SK-N-SH treated with all-trans-retinoic acid at 6 μM for 48 hours (cell line): ENCODE results near the gene VSNL1.

Experiments
- OSR1 ChIP-seq: fragments of 250-450 bp; sonication (Bioruptor Pico); IDR thresholded peaks from 2 replicates; pipeline ENCODE4 v1.8.0; 2022; ENCODE audit warnings: moderate library complexity, mild to moderate bottlenecking, inconsistent platforms
- PPARA ChIP-seq: fragments of 250-450 bp; sonication (Bioruptor Pico); IDR thresholded peaks from 2 replicates; pipeline ENCODE4 v1.5.0; 2020; ENCODE audit warnings: mild to moderate bottlenecking, borderline replicate concordance
- SNAI2 ChIP-seq: fragments of 250-450 bp; sonication (Bioruptor Pico); IDR thresholded peaks from 2 replicates; pipeline ENCODE4 v1.5.0; 2020; ENCODE audit warnings: mild to moderate bottlenecking, moderate library complexity
- TCF4 ChIP-seq: fragments of 250-450 bp; sonication (Bioruptor Pico); IDR thresholded peaks from 2 replicates; pipeline ENCODE4 v1.8.0; 2021; ENCODE audit warnings: mild to moderate bottlenecking, moderate library complexity, borderline replicate concordance
- ZFP30 ChIP-seq: fragments of 450-650 bp; formaldehyde crosslinking; IDR thresholded peaks from 2 replicates; pipeline ENCODE4 v1.5.0; 2022; ENCODE audit warnings: mild to moderate bottlenecking, moderate library complexity
- ZNF8 ChIP-seq: fragments of 450-650 bp; formaldehyde crosslinking; IDR thresholded peaks from 2 replicates; pipeline ENCODE4 v1.5.0; 2020; ENCODE audit warnings: mild to moderate bottlenecking, moderate library complexity
- TF ChIP-seq, protein P1 (sequence below): fragments of 250-450 bp; sonication (Bioruptor Pico); IDR thresholded peaks from 2 replicates; pipeline ENCODE4 v1.8.0; 2020; ENCODE audit warnings: mild to moderate bottlenecking, moderate library complexity, borderline replicate concordance
- TF ChIP-seq, protein P2 (sequence below): fragments of 250-450 bp; sonication (Bioruptor Pico); IDR thresholded peaks from 2 replicates; pipeline ENCODE4 v1.5.1; 2020; ENCODE audit warnings: low read depth, mild to moderate bottlenecking, moderate library complexity

DNA sequence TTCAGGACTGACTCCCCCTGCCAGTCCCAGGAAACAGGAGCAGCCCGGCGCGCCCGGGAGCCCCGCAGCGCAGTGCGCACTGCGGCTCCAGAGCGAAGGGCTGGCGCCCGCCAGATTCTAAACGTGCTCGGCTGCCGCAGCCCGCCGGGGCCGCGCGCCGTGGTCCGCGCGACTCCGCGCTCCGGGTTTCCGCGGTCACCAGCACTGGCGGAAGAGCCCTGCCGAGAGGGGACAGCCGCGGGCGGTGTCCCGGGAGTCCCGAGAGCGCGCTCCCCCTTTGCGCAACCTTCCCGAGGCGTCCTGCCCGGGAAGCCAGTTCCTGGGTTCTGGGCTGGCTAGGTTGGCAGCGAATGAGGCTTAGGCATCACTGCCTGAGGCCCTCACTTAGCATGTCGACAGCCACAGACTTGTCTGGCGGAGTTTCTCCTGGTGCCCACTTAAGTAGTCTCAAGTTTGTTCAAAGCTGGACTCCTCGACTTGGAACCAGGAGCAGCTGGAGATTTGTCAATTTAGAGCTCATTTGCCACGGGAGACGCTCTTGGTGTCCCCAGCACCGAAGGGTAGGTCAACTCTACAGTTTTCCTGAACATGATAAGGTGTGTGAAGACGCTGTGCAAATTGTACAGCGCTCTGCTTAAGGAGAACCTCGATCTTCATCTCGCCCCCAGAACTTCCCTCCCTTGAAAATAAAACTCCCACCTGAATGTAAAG, 1.5 kb upstream of the VSNL1 start:
- TF ChIP-seq ZNF8 (no peak; the same call in 1 of the 2 replicates), SNAI2 (no peak), OSR1 (no peak), TCF4 (CRISPR knock-in tag) (no peak), ZFP30 (0 out of 2 replicates have a peak, but pooled peaks have one; percentile 29), PPARA (CRISPR knock-in tag) (no peak)
- TF ChIP-seq, protein P1, sequence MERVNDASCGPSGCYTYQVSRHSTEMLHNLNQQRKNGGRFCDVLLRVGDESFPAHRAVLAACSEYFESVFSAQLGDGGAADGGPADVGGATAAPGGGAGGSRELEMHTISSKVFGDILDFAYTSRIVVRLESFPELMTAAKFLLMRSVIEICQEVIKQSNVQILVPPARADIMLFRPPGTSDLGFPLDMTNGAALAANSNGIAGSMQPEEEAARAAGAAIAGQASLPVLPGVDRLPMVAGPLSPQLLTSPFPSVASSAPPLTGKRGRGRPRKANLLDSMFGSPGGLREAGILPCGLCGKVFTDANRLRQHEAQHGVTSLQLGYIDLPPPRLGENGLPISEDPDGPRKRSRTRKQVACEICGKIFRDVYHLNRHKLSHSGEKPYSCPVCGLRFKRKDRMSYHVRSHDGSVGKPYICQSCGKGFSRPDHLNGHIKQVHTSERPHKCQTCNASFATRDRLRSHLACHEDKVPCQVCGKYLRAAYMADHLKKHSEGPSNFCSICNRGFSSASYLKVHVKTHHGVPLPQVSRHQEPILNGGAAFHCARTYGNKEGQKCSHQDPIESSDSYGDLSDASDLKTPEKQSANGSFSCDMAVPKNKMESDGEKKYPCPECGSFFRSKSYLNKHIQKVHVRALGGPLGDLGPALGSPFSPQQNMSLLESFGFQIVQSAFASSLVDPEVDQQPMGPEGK (CRISPR knock-in tag), result no peak
- TF ChIP-seq, protein P2, sequence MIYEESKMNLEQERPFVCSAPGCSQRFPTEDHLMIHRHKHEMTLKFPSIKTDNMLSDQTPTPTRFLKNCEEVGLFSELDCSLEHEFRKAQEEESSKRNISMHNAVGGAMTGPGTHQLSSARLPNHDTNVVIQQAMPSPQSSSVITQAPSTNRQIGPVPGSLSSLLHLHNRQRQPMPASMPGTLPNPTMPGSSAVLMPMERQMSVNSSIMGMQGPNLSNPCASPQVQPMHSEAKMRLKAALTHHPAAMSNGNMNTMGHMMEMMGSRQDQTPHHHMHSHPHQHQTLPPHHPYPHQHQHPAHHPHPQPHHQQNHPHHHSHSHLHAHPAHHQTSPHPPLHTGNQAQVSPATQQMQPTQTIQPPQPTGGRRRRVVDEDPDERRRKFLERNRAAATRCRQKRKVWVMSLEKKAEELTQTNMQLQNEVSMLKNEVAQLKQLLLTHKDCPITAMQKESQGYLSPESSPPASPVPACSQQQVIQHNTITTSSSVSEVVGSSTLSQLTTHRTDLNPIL (CRISPR knock-in tag), result no peak
